GM12891 (cell line): ENCODE results near the gene ARFGEF3.

ENCODE experiments used
- DNase-seq: peaks from one replicate; pipeline ENCODE4 v3.0.0; 2011; ENCODE audit warnings: low spot score; ENCODE audit not compliant: insufficient read length
- FAIRE-seq: peaks from 2 replicates; lab custom pipeline; 2011; peaks lifted over from hg19 to GRCh38; lab: Jason Lieb, UNC
- PAX5 ChIP-seq: IDR thresholded peaks from 2 replicates; pipeline ENCODE4 v1.6.1; 2011; ENCODE audit warnings: low read length, moderate library complexity, mild to moderate bottlenecking; ENCODE audit not compliant: insufficient read depth, severe bottlenecking
- POLR2A ChIP-seq: IDR thresholded peaks from 2 replicates; pipeline ENCODE4 v1.6.1; 2011; ENCODE audit warnings: low read depth, low read length, control low read depth
- POLR2AphosphoS5 ChIP-seq: IDR thresholded peaks from 2 replicates; pipeline ENCODE4 v1.6.1; 2011; ENCODE audit warnings: low read depth, low read length, control low read depth
- POU2F2 ChIP-seq: IDR thresholded peaks from 2 replicates; pipeline ENCODE4 v1.6.1; 2011; ENCODE audit warnings: low read depth, mild to moderate bottlenecking, control low read depth, low read length, moderate library complexity
- SPI1 ChIP-seq: IDR thresholded peaks from 2 replicates; pipeline ENCODE4 v1.6.1; 2011; ENCODE audit warnings: low read depth, low read length, control low read depth
- TAF1 ChIP-seq: IDR thresholded peaks from 2 replicates; pipeline ENCODE4 v1.6.1; 2011; ENCODE audit warnings: low read depth, low read length, control low read depth

Gene ARFGEF3

GRCh38 chr6:138160329-138161087, 1.2 kb upstream of the ARFGEF3 start:
- DNase-seq (no peak), FAIRE-seq (no peak)
- TF ChIP-seq POLR2AphosphoS5 (no peak), TAF1 (no peak), POLR2A (no peak), POU2F2 (no peak), PAX5 (no peak)

- no peak for DNase-seq
Observed at GRCh38 chr6:138161088-138161337, 726 bp upstream of the ARFGEF3 start.

GRCh38 chr6:138162111-138162954, 594 bp downstream of the ARFGEF3 start:
- DNase-seq (no peak), FAIRE-seq (no peak)
- no peak for TF ChIP-seq TAF1
- TF ChIP-seq POLR2AphosphoS5: no peak
- no peak for TF ChIP-seq PAX5
- no peak for TF ChIP-seq SPI1
- no peak for TF ChIP-seq POU2F2
- no peak for TF ChIP-seq POLR2A

More at GRCh38 chr6:138161088-138161337, 726 bp upstream of the ARFGEF3 start:
- FAIRE-seq: no peak
- TF ChIP-seq TAF1 (no peak), POU2F2 (no peak), SPI1 (no peak), PAX5 (no peak)

GRCh38 chr6:138162955-138163575, 1.3 kb downstream of the ARFGEF3 start:
- no peak for TF ChIP-seq TAF1
- FAIRE-seq (no peak), DNase-seq (no peak)

GRCh38 chr6:138175596-138175995, 13.9 kb downstream of the ARFGEF3 start:
- TF ChIP-seq TAF1 (no peak), POU2F2 (no peak), PAX5 (no peak), POLR2A (no peak), SPI1 (no peak), POLR2AphosphoS5 (no peak)
- FAIRE-seq (no peak), DNase-seq (no peak)

GRCh38 chr6:138176652-138177232, 15.0 kb downstream of the ARFGEF3 start:
- no peak for FAIRE-seq
- no peak for TF ChIP-seq POLR2AphosphoS5
- TF ChIP-seq TAF1: no peak
- no peak for TF ChIP-seq SPI1
- TF ChIP-seq POU2F2: no peak
- no peak for TF ChIP-seq PAX5
- TF ChIP-seq POLR2A: no peak
- DNase-seq: no peak

- FAIRE-seq: no peak
- TF ChIP-seq POLR2AphosphoS5 (no peak), PAX5 (no peak), POU2F2 (no peak), SPI1 (no peak), POLR2A (no peak), TAF1 (no peak)
- no peak for DNase-seq
Observed at GRCh38 chr6:138182939-138183789, 21.4 kb downstream of the ARFGEF3 start.

GRCh38 chr6:138183790-138184134, 22.0 kb downstream of the ARFGEF3 start:
- TF ChIP-seq POLR2AphosphoS5: no peak
- TF ChIP-seq POU2F2: no peak
- DNase-seq (no peak), FAIRE-seq (no peak)

- no peak for TF ChIP-seq SPI1
- no peak for TF ChIP-seq TAF1
- TF ChIP-seq POU2F2: no peak
- TF ChIP-seq POLR2AphosphoS5: no peak
- no peak for TF ChIP-seq POLR2A
- no peak for TF ChIP-seq PAX5
- DNase-seq: no peak
- no peak for FAIRE-seq
Observed at GRCh38 chr6:138184230-138184629, 22.5 kb downstream of the ARFGEF3 start.

GRCh38 chr6:138187156-138187555, 25.4 kb downstream of the ARFGEF3 start:
- TF ChIP-seq POU2F2 (no peak), POLR2AphosphoS5 (no peak), POLR2A (no peak), PAX5 (no peak), SPI1 (no peak), TAF1 (no peak)
- DNase-seq (no peak), FAIRE-seq (no peak)
